NCI-H226 (cell line): Measurements from ENCODE around the gene NOL6.
"Not testable (repeated sequence)": the region's sequence is repeated elsewhere in the genome, so short reads cannot be mapped to it uniquely, and the experiment has no call there.

Experiments
- DNase-seq: peaks from one replicate; pipeline ENCODE4 v3.0.0-alpha.2; 2015

The NOL6 gene

GRCh38 chr9:33431420-33431819 is 42.3 kb downstream of the NOL6 start:
- no peak for DNase-seq

DNA sequence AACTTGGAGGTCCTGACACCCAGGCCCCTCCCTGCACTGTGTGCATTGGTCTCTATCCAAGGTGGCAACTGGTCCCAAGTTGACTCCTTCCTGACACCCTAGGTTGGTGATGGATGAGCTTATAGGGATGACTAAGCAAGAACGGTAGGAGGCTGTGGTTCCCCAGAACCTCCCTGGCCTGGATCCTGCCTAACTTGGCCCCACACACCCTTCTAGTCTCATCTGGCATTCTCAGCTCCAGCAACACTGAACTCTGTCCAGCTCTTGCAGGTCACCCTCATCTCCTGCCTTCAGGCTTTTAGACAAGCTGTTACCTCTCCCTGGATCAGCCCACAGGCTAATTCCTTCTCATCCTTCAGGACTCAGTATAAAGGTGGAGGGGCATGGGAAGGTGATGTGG is 42.8 kb downstream of the NOL6 start:
- peak; percentile 65 for DNase-seq

DNA sequence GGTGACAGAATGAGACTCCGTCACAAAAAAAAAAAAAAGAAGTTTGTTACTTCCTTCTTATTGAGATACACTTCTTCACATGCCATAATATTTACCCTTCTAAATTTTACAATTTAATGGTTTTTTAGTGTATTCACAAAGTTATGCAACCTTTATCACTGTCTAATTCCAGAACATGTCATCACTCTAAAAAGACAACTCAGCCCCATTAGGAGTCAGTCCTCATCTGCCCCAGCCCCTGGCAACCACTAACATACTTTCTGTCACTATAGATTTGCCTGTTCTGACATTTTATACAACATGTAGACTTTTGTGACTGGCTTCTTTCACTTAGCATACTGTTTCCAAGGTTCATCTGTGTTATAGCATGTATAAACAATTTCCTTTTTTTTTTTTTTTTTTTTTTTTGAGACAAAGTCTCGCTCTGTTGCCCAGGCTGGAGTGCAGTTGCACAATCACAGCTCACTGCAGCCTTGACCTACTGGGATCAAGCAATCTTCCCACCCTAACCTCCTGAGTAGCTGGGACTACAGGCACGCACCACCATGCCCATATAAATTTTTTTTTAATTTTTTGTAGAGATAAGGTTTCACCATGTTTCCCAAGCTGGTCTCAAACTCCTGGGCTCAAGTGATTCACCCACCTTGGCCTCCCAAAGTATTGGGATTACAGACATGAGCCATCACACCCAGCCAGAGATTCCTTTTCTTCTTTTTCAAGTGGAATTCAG is 44.3 kb downstream of the NOL6 start:
- no peak for DNase-seq

DNA sequence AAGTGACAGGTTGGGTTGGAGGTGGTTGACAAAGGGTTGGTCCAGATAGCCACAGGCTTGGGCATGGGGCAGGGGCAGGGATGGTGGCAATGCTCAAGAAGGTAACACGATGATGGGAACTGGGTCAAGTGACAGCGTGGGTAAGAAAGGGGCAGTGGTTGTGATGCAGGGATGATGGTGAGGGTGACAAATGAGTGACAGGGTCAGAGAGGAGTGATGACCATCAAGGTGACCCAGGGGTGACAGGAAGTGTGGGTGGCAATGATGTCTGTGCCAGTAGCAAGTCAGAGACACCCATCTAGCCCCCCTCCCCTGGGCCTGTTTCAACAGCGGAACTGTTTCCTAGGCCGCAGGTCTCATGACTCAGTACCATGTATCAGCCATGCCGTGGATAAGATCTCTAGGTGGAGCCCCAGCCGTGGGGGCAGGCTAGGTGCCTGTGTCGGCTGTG is 46.9 kb downstream of the NOL6 start:
- DNase-seq: no peak

GRCh38 chr9:33425128-33425533 is 48.6 kb downstream of the NOL6 start:
- DNase-seq: no peak

GRCh38 chr9:33424492-33424891 is 49.2 kb downstream of the NOL6 start:
- not testable (repeated sequence) for DNase-seq

DNA sequence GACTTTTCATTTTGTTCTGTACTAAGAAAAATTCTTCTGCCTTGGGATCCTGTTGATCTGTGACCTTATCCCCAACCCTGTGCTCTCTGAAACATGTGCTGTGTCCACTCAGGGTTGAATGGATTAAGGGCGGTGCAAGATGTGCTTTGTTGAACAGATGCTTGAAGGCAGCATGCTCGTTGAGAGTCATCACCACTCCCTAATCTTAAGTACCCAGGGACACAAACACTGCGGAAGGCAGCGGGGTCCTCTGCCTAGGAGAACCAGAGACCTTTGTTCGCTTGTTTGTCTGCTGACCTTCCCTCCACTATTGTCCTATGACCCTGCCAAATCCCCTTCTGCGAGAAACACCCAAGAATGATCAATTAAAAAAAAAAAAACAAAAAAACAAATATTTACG is 49.7 kb downstream of the NOL6 start:
- not testable (repeated sequence) for DNase-seq

DNA sequence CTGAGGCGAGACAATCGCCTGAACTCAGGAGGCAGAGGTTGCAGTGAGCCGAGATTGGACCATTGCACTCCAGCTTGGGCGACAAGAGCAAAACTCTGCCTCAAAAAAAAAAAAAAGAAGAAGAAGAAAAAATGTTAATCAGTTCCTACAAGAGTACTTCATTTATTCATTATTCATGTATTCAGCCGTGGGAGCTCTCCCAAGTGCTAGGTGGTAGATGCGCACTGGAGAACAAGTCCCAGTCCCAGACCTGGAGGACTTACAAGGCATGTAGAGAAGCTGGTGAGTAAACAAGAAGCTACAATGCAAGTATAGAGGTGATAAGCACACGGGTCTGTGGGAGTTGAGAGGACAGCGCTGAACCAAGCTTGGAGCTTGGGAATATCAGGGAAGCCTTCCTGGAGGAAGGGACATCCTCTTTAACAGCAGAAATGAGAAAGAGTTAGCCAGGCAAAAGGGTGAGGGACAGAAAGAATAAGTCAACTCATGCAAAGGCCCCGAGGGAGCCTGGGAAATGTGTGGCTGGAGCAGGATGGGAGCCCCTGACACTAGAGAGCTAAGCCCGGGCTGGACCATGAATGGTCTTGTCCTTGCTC is 53.9 kb downstream of the NOL6 start:
- DNase-seq: no peak

DNA sequence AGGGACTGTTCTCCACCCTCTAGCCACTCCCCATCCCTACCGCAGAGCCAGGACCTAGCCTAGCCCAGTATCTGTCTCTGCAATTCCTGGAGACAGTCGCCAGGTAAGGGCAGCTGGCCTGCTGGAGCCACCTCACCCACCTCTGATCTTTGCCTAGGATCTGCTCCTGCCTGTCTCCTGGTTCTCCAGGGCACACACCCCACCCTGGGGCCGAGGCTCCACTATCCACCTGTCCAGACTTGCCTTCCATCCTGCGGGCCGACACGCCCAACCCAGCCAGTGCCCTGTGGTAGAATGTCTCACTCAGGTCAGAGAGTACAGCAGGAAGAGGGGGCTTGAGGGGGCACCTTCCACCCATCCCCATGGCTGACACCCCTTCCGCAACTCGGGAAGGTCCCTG is 55.6 kb downstream of the NOL6 start:
- no peak for DNase-seq

- no peak for DNase-seq
These were observed 56.7 kb downstream of the NOL6 start for GRCh38 chr9:33416996-33417395.

DNA sequence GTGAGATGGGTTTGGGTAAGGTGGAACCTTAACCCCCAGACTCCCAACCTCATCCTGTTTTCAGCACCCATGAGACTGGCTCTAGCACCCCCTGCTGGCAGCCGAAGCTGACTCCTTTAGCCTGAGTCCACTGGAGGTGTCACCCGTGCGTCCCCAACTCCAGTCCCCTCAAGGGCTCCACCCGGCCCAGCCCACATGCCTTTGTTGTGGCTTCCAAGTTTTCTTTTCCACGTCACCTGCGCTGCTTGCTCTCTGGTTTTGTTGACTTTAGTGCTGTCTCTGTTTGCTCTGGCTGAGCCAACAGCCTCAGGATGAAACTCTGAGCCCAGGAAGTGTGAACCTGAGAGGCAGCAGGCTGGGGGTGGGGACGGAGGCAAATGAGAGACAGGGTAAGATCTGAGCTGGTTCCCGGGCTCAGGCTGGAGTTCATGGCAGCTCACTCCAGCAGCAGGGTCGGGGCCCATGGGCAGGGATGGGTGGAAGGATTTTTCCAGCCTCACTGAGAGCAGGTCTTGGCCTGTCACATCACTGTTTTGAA is 58.2 kb downstream of the NOL6 start:
- no peak for DNase-seq

- DNase-seq: no peak
These were observed 58.7 kb downstream of the NOL6 start for GRCh38 chr9:33414889-33415500.

GRCh38 chr9:33414268-33414667 is 59.5 kb downstream of the NOL6 start:
- DNase-seq: no peak
